ENCODE results near the gene RUSF1. TPM values are rescaled to one million over a fixed set of nuclear protein-coding genes. Genes with fewer than 3 reads are reported as not detected.
"Not testable (repeated sequence)": the region's sequence is repeated elsewhere in the genome, so short reads cannot be mapped to it uniquely, and the experiment has no call there.

The RUSF1 gene
- total RNA-seq, 1 donor, result 25.0 TPM

DNA sequence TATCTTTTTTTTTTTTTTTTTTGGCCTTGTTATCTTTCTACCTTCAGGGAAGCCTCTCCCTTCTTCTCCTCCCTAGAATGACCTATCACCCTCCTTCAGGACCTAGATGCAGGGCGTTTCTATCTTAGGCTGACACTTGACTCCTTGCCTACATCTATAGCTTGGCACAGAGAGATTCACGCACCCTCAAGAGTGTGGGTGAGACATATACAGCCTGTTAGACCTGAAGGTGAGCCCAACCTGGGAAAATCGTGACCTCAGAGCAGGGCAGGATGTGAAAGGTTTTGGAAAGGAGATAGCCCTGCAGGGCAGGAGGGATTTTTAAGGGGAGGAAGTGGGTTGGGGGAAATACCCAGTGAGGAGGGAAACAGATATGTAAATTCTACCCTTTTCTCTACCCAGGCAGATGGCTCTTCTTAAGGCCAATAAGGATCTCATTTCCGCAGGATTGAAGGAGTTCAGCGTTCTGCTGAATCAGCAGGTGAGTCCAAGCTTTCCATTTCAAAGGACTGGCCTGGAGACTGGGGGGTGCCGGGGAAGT is 19.6 kb upstream of the RUSF1 start, which contains the start of gene AHSP:
Gene AHSP, plus strand, starts transcription at position 167 of the 541 bp plus-strand sequence. Its CDS starts 240 bp downstream, at position 407.
- Histone ChIP-seq H3K9me3 (ENCODE audit: low read depth, low read length) (no peaks in the 10 kb centered on the region), H3K4me3 (ENCODE audit: low read length) (no peak within 1 kb of the TSS), H3K27me3 (ENCODE audit: insufficient read depth, low read length) (peaks cover 29% of the 10 kb centered on the region), H3K4me1 (ENCODE audit: insufficient read depth, low read length) (peaks cover 3% of the 10 kb centered on the region)

DNA sequence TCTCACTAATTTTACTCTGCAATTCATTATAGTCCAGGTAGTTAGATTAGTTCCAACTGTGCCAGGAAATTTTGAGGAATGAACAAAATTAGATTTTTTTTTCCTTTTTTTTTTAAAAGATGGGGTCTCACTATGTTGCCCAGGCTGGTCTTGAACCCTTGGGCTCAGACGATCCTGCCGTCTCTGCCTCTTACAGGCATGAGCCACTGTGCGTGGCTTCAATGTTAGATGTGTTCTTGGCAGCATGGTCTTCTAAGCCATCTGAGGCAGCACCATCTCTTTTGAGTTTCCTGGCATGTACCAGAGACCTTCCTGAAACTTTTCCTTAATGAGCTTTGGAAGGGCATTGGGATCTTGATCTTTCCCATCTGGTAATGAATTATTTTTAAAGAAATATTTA is 16.9 kb upstream of the RUSF1 start:
- Histone ChIP-seq H3K9me3 (ENCODE audit: low read depth, low read length) (no peaks in the 10 kb centered on the region), H3K27me3 (ENCODE audit: insufficient read depth, low read length) (peaks cover 25% of the 10 kb centered on the region), H3K4me1 (ENCODE audit: insufficient read depth, low read length) (peaks cover 3% of the 10 kb centered on the region), H3K4me3 (ENCODE audit: low read length) (no peak overlapping the region)

DNA sequence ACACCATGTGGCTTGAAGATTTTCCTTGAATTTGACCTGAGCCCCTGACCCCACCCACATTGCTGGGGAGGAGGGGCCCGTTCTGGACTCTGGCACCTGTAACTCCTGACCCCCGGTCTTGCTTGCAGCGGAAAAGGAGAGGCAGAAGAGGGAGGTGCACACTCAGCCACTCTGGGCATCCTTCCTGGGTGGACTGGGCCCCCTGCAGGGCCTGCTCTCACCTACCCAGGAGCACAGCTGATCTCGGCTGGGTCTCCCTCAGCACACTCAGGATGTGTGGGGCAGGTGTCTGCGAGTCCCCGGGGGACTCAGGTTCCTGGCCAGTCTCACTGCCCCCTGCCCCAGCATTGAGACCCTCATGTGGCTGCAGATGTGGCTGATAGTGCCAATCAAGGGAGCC is 15.6 kb upstream of the RUSF1 start:
- not testable (repeated sequence) for H3K4me3 ChIP-seq (ENCODE audit: low read length); H3K9me3 ChIP-seq (ENCODE audit: low read depth, low read length); H3K4me1 ChIP-seq (ENCODE audit: insufficient read depth, low read length)
- H3K27me3 ChIP-seq (ENCODE audit: insufficient read depth, low read length), result peaks cover 15% of the 10 kb centered on the region

DNA sequence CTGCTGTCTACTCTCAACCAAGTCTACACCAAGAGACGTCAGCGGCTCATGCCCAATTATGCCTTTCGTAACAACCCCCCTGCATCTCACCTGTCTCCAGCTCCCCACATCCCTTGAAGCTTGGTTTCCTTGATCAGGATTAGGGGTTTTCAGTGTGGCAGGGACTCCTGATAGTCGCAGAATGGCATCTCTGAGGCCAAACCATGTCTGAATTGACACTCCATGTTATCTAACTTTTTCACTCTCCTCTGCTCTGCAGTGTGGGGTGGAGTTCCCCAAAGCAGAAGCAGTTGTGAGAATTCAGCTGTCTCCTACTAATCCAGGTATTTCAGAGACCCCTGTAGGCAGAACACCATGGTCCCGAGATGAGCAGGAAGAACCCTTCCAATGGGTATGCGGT is 13.9 kb upstream of the RUSF1 start:
- Histone ChIP-seq H3K4me1 (ENCODE audit: insufficient read depth, low read length) (no peaks in the 10 kb centered on the region), H3K4me3 (ENCODE audit: low read length) (no peak overlapping the region), H3K9me3 (ENCODE audit: low read depth, low read length) (no peaks in the 10 kb centered on the region), H3K27me3 (ENCODE audit: insufficient read depth, low read length) (no peaks in the 10 kb centered on the region)

DNA sequence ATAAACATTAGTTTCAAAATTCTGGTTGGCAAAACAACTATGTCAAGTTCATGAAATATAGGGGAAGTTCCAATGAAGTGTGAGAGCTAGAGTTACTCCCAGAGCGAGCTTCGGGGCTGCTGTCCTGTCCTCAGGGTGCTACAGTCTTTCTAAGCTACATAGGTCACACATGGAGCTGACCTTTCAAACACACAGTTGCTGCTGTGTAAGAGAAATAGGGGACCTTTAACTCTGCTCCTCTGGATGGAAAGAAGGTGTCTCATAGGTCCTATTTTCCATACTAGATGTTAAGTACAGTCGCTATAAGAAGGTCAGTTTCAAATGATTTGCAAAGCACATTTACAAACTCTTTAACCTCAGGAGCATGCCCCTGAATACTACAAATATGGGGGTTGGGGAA is 13.2 kb upstream of the RUSF1 start:
- no peaks in the 10 kb centered on the region for H3K4me1 ChIP-seq (ENCODE audit: insufficient read depth, low read length)
- no peaks in the 10 kb centered on the region for H3K9me3 ChIP-seq (ENCODE audit: low read depth, low read length)
- no peak overlapping the region for H3K4me3 ChIP-seq (ENCODE audit: low read length)
- H3K27me3 ChIP-seq (ENCODE audit: insufficient read depth, low read length), result peaks cover 1% of the 10 kb centered on the region

DNA sequence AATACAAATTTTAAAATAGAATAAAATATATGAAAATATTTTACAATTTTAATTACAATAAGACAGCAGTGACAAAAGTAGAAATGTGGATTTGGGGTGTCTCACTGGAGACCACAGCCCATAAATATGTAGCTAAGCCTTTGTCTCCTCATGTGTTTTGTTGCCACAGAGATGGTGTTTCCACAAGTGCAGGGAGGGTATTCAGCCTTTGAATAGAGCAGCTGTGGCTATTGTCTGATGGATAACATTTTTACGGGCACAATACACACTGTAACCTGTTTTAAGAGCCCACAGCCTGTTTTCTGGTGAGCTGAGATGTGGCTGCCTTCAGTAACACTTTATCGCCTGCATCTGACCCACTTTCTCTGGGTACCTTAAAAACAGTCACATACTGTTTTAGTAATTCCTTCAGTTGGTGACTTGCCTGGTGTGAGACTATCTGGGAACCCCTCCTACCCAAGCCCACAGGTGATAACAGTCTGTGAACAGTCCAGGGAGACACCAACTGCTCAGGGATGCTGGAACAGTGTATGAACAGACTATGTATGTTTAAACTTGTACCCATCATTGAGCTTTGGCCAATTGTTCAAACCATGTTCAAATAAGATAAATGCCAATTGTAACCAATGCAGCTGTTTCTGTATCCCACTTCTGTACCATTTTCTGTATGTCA is 11.7 kb upstream of the RUSF1 start:
- no peaks in the 10 kb centered on the region for H3K9me3 ChIP-seq (ENCODE audit: low read depth, low read length)
- peaks cover 4% of the 10 kb centered on the region for H3K27me3 ChIP-seq (ENCODE audit: insufficient read depth, low read length)
- no peaks in the 10 kb centered on the region for H3K4me1 ChIP-seq (ENCODE audit: insufficient read depth, low read length)
- H3K4me3 ChIP-seq (ENCODE audit: low read length), result no peak overlapping the region

DNA sequence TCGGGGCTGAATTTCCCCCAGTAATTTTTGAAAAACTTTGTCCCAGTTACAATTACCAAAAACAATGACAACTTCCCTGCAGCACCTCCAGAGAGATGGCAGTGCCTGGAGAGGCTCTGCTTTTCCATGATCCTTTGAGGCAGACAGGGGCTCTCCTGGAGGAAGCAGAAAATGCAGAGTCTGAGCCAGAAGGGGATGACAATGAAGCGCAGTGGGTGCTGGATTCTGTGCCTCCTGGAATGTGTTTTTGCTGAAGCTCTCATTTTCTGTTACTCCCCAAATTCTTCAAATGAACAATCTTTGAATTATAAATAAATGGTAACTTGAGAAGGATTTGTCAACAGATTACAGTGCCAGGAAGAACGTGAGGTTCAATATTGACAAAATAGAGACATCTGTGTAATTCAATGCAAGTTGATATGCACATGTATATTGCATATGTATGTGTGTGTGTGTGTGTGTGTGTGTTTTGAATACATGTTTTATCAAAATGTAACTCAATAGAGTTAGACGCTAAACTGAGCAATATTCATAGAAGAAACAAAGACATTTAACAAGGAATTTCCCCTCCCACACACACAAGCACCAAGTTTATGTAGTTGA is 9.7 kb upstream of the RUSF1 start:
- Histone ChIP-seq H3K27me3 (ENCODE audit: insufficient read depth, low read length) (peaks cover 4% of the 10 kb centered on the region), H3K4me3 (ENCODE audit: low read length) (no peak overlapping the region), H3K9me3 (ENCODE audit: low read depth, low read length) (no peaks in the 10 kb centered on the region), H3K4me1 (ENCODE audit: insufficient read depth, low read length) (no peaks in the 10 kb centered on the region)

DNA sequence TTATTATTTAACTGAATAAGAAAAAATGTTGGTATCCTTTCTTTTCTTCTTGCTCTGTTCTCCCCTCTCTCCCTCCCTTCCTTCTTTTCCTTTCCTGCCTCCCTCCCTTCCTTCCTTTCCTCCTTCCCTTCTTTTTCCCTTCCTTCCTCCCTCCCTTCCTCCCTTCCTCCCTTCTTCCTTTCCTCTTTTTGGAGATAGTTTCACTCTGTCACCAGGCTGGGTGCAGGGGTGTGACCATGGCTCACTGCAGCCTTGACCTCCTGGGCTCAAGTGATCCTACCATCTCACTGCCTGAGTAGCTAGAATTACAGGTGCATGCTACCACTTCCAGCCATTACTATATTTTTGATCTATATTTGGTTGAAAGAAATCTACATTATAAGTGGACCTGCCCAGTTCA is 5.7 kb upstream of the RUSF1 start:
- no peaks in the 10 kb centered on the region for H3K9me3 ChIP-seq (ENCODE audit: low read depth, low read length)
- H3K4me3 ChIP-seq (ENCODE audit: low read length), result no peak overlapping the region
- H3K27me3 ChIP-seq (ENCODE audit: insufficient read depth, low read length), result peaks cover 4% of the 10 kb centered on the region
- H3K4me1 ChIP-seq (ENCODE audit: insufficient read depth, low read length), result peaks cover 8% of the 10 kb centered on the region

DNA sequence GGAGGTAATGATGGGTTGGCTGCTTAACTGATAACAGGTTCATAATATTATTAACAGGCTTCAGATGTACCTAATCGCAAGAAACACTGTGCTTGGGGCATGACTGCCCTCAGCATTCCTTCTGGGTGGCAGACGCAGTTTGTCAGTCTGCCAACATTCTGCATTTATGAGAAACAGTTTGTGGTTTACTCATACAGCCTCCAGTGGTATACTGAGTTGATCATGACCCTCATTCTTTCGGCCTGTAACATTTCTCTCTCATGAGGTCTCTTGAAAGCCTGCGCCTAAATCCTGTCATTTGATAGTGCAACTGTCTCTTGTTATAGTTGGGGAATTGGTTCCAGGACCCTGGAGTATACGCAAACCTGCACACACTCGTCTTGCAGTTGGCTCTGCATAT is 4.9 kb upstream of the RUSF1 start:
- Histone ChIP-seq H3K4me1 (ENCODE audit: insufficient read depth, low read length) (peaks cover 12% of the 10 kb centered on the region), H3K27me3 (ENCODE audit: insufficient read depth, low read length) (peaks cover 4% of the 10 kb centered on the region), H3K4me3 (ENCODE audit: low read length) (no peak overlapping the region), H3K9me3 (ENCODE audit: low read depth, low read length) (no peaks in the 10 kb centered on the region)

DNA sequence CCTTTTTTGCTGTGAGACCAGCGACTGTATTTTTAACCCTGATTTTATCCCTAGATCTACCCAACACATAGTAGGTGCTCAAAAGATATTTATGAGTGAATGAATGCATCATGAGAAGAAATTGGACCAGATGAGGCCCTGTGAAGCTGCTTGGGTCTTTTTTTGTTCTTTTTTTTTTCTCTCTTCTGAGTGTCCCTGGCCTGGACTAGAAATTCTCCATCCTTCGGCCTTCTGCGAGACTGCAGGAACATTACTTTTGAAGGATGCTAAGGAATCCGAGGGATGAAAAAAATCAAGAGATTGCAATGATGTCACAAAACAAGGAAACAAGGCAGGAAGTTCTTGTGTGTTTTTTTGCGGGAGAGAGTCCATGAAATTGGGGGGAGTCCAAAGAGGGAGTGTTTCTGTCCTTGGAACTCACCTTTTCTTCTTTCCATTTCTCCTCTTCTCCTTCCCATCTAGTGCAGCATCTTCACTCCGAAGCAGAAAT is 560 bp upstream of the RUSF1 start:
- Histone ChIP-seq H3K4me3 (ENCODE audit: low read length) (peak overlapping the region; percentile 84), H3K4me1 (ENCODE audit: insufficient read depth, low read length) (peaks cover 37% of the 10 kb centered on the region), H3K27me3 (ENCODE audit: insufficient read depth, low read length) (no peaks in the 10 kb centered on the region), H3K9me3 (ENCODE audit: low read depth, low read length) (no peaks in the 10 kb centered on the region)

DNA sequence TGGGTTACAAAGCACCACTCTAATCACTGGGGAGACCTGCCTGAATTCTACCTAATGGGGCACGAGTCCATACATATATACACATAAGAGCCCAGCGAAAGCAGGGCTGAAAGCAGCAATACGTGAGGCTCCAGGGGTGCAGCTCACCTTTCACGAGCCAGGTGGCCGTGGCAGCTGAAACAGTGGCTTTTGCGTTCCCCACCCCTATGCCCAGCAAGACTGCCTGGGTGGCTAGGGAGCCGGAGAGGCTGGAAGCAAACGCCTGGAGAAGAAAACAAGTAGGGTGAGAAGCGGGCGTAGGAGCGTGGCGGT is 618 bp downstream of the RUSF1 start:
- peak overlapping the region; percentile 84 for H3K4me3 ChIP-seq (ENCODE audit: low read length)
- H3K4me1 ChIP-seq (ENCODE audit: insufficient read depth, low read length), result peaks cover 37% of the 10 kb centered on the region
- no peaks in the 10 kb centered on the region for H3K27me3 ChIP-seq (ENCODE audit: insufficient read depth, low read length)
- H3K9me3 ChIP-seq (ENCODE audit: low read depth, low read length), result no peaks in the 10 kb centered on the region

DNA sequence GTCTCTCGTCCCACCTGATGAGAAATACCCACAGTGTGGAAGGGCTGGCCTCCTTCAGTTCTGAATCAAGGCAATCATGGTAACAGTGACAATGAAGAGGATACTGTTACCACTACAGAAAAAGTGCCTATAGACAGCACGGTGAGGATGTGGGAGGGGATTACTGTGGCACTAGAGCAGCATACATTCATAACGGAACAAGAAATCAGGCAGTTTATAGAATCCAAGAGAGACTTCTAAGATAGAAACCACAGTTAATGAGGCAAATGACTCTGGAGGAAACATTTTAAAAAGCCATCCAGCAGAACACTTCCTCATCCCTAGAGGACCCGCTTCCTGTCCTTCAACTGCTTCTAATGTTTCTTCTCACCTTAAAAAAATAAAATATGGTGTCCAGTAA is 2.7 kb downstream of the RUSF1 start:
- Histone ChIP-seq H3K9me3 (ENCODE audit: low read depth, low read length) (no peaks in the 10 kb centered on the region), H3K4me3 (ENCODE audit: low read length) (no peak overlapping the region)

DNA sequence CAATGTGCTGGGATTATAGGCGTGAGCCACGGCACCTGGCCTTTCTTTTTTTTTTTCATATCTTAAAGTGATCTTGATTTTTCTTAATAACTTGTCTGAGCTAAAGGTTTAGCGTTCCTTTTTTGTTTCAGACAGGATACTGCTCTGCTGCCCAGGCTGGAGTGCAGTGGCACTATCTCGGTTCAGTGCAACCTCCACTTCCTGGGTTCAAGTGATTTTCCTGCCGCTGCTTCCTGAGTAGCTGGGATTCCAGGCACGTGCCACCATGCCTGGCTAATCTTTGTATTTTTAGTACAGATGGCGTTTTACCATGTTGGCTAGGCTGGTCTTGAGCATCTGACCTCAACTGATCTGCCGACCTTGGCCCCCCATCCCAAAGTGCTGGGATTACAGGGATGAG is 4.0 kb downstream of the RUSF1 start:
- peaks cover 32% of the 10 kb centered on the region for H3K4me1 ChIP-seq (ENCODE audit: insufficient read depth, low read length)
- no peaks in the 10 kb centered on the region for H3K9me3 ChIP-seq (ENCODE audit: low read depth, low read length)
- no peak overlapping the region for H3K4me3 ChIP-seq (ENCODE audit: low read length)
- H3K27me3 ChIP-seq (ENCODE audit: insufficient read depth, low read length), result no peaks in the 10 kb centered on the region

More for the DNA sequence above, 2.7 kb downstream of the RUSF1 start:
- H3K27me3 ChIP-seq (ENCODE audit: insufficient read depth, low read length), result no peaks in the 10 kb centered on the region
- peaks cover 37% of the 10 kb centered on the region for H3K4me1 ChIP-seq (ENCODE audit: insufficient read depth, low read length)

DNA sequence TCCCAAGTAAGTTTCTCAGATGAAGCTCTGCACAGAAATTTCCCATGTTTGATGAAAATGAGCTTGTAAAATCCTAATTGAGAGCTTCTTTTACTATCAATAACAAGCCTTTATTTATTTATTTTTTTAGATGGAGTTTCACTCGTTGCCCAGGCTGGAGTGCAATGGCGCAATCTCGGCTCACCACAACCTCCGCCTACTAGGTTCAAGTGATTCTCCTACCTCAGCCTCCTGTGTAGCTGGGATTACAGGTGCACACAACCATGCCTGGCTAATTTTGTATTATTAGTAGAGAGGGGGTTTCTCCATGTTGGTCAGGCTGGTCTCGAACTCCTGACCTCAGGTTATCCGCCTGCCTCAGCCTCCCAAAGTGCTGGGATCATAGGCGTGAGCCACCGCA is 4.6 kb downstream of the RUSF1 start:
- not testable (repeated sequence) for H3K9me3 ChIP-seq (ENCODE audit: low read depth, low read length); H3K4me3 ChIP-seq (ENCODE audit: low read length); H3K27me3 ChIP-seq (ENCODE audit: insufficient read depth, low read length)
- H3K4me1 ChIP-seq (ENCODE audit: insufficient read depth, low read length), result peaks cover 26% of the 10 kb centered on the region

DNA sequence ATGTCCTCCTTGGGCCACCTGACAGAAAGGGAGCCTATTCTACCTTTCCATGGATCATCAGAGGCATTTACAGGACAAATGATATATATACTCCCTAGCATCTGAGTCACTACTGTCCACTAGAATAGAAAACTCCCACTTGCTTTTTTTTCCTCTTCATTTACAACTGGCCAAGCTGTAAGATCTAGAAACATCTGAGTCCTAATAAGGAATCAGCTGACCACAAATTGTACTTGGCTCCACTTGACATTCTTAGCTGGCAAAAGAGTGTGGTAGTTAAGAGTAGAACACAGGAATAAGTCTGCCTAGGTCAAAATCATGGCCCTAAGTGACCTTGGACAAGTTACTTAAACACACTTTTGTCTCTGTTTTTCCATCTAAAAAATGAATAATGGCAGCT is 5.2 kb downstream of the RUSF1 start:
- Histone ChIP-seq H3K4me1 (ENCODE audit: insufficient read depth, low read length) (peaks cover 25% of the 10 kb centered on the region), H3K4me3 (ENCODE audit: low read length) (no peak overlapping the region), H3K27me3 (ENCODE audit: insufficient read depth, low read length) (no peaks in the 10 kb centered on the region), H3K9me3 (ENCODE audit: low read depth, low read length) (no peaks in the 10 kb centered on the region)

DNA sequence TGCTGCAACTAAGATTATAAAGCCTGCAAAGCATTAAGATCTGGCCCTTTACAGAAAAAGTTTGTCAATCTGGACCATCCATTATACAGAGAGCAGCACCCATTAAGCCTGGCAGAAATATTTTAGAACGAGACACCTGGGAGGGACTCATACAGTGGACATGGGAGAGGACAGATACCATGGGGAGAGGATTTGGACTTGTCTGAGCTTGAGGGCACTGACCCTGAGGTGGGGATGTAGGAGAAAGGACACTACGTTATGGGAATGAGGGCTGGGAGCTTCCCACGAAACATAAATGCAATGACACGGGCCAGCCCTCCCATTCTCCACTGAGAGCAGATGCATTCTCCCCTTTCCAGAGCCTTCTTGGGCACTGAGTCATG is 6.2 kb downstream of the RUSF1 start:
- Histone ChIP-seq H3K27me3 (ENCODE audit: insufficient read depth, low read length) (no peaks in the 10 kb centered on the region), H3K9me3 (ENCODE audit: low read depth, low read length) (no peaks in the 10 kb centered on the region), H3K4me1 (ENCODE audit: insufficient read depth, low read length) (peaks cover 17% of the 10 kb centered on the region), H3K4me3 (ENCODE audit: low read length) (no peak overlapping the region)

All from mononuclear cell (primary cell).